PC-3 (cell line): ENCODE measurements around the gene RALBP1.

Experiments
- EZH2 ChIP-seq: fragments of 300-600 bp; sonication (generic); IDR thresholded peaks from one replicate; pipeline ENCODE4 v1.6.1; 2017; ENCODE audit warnings: antibody characterized with exemption, mild to moderate bottlenecking, low read length; ENCODE audit not compliant: unreplicated experiment
- EZH2phosphoT487 ChIP-seq: fragments of 300-600 bp; sonication (generic); IDR thresholded peaks from 2 replicates; pipeline ENCODE4 v1.6.1; 2018; ENCODE audit warnings: mild to moderate bottlenecking, antibody characterized with exemption, low read length, borderline replicate concordance
- TF ChIP-seq, protein P1 (sequence below): fragments of 300-600 bp; sonication (generic); conservative IDR thresholded peaks from 2 replicates; pipeline ENCODE4 v1.5.1; 2017; ENCODE audit warnings: antibody characterized with exemption, low read depth, mild to moderate bottlenecking, low read length

DNA sequence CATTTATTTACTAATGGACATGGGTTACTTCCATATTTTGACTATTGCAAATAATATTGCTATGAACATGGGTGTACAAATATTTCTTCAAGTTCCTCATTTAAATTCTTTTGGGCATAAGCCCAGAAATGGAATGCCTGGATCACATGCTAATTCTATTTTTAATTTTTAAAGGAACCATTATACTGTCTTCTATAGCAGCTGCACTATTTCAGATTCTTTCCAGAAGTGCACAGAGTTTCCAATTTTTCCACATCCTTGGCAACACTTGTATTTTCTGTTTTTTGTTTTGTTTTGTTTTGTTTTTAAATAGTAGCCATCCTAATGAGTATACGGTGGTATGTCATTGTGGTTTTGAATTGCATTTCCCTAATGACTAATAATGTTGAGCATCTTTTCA, 8.5 kb upstream of the RALBP1 start:
- TF ChIP-seq, protein P1, sequence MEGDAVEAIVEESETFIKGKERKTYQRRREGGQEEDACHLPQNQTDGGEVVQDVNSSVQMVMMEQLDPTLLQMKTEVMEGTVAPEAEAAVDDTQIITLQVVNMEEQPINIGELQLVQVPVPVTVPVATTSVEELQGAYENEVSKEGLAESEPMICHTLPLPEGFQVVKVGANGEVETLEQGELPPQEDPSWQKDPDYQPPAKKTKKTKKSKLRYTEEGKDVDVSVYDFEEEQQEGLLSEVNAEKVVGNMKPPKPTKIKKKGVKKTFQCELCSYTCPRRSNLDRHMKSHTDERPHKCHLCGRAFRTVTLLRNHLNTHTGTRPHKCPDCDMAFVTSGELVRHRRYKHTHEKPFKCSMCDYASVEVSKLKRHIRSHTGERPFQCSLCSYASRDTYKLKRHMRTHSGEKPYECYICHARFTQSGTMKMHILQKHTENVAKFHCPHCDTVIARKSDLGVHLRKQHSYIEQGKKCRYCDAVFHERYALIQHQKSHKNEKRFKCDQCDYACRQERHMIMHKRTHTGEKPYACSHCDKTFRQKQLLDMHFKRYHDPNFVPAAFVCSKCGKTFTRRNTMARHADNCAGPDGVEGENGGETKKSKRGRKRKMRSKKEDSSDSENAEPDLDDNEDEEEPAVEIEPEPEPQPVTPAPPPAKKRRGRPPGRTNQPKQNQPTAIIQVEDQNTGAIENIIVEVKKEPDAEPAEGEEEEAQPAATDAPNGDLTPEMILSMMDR: no peak
- TF ChIP-seq EZH2 (no peak), EZH2phosphoT487 (no peak)
